K562 (cell line): ENCODE measurements around the gene TTC38. TPM values are rescaled to one million over a fixed set of nuclear protein-coding genes. Genes with fewer than 3 reads are reported as not detected.

Source experiments
- CREB1 ChIP-seq, 2 experiments: sonication (generic) in 1 of 2; formaldehyde crosslinking in 1 of 2; IDR thresholded peaks; 2 replicates each; pipeline versions ENCODE4 v1.6.1 to v1.8.0; 2012 to 2022; ENCODE audit warnings: inconsistent platforms in 1 of 2, mild to moderate bottlenecking in 1 of 2, missing genetic modification reagents in 1 of 2, moderate library complexity in 1 of 2
- FOXA1 ChIP-seq: fragments of 450-650 bp; IDR thresholded peaks from 2 replicates; pipeline ENCODE4 v1.6.1; 2016; ENCODE audit warnings: mild to moderate bottlenecking, borderline replicate concordance
- FOXM1 ChIP-seq, 2 experiments: fragments of 450-650 bp in 1 of 2; sonication (generic) in 1 of 2; formaldehyde crosslinking in 1 of 2; IDR thresholded peaks; 2 replicates each; pipeline versions ENCODE4 v1.6.1 to v1.9.0; 2017 to 2022; ENCODE audit warnings: low read depth in 2 of 2, mild to moderate bottlenecking in 2 of 2, missing genetic modification reagents in 1 of 2, moderate library complexity in 1 of 2
- GTF2F1 ChIP-seq: IDR thresholded peaks from 2 replicates; pipeline ENCODE4 v1.6.1; 2011; ENCODE audit warnings: low read depth, low read length, improper control_type of control experiment
- KAT7 ChIP-seq: sonication (generic); formaldehyde crosslinking; IDR thresholded peaks from 2 replicates; pipeline ENCODE4 v1.8.0; 2022; ENCODE audit warnings: missing genetic modification reagents, mild to moderate bottlenecking, borderline replicate concordance
- KDM5B ChIP-seq: fragments of 200-600 bp; sonication (generic); IDR thresholded peaks from 2 replicates; pipeline ENCODE4 v1.6.1; 2012; ENCODE audit warnings: low read depth, mild to moderate bottlenecking, moderate library complexity, low read length, control low read depth, inconsistent platforms; ENCODE audit not compliant: insufficient replicate concordance
- L3MBTL2 ChIP-seq: fragments of 450-650 bp; IDR thresholded peaks from 2 replicates; pipeline ENCODE4 v1.6.1; 2016; ENCODE audit warnings: mild to moderate bottlenecking, moderate library complexity
- NFRKB ChIP-seq: fragments of 450-650 bp; IDR thresholded peaks from 2 replicates; pipeline ENCODE4 v1.6.1; 2016; ENCODE audit warnings: low read depth
- NONO ChIP-seq, 2 experiments: fragments of 200-400 bp in 1 of 2; fragments of 450-650 bp in 1 of 2; formaldehyde crosslinking in 1 of 2; IDR thresholded peaks; 2 replicates each; pipeline ENCODE4 v1.6.1; 2017; ENCODE audit warnings: low read depth in 2 of 2, mild to moderate bottlenecking in 2 of 2, moderate library complexity in 2 of 2, low read length in 1 of 2
- POLR2A ChIP-seq: fragments of 450-650 bp; conservative IDR thresholded peaks from 2 replicates; pipeline ENCODE4 v1.6.1; 2016
- SUPT5H ChIP-seq: fragments of 450-650 bp; IDR thresholded peaks from 2 replicates; pipeline ENCODE4 v1.6.1; 2016
- TAF1 ChIP-seq: IDR thresholded peaks from 2 replicates; pipeline ENCODE4 v1.6.1; 2011; ENCODE audit warnings: mild to moderate bottlenecking, low read length, moderate library complexity; ENCODE audit not compliant: insufficient read depth, control insufficient read depth, severe bottlenecking; ENCODE audit errors: extremely low read depth
- ZNF253 ChIP-seq: fragments of 250-450 bp; sonication (Bioruptor Pico); conservative IDR thresholded peaks from 2 replicates; pipeline ENCODE4 v1.6.1; 2021; ENCODE audit warnings: mild to moderate bottlenecking
- polyA plus RNA-seq, 8 experiments: library from polyadenylated mRNA; depleted of rRNA in 4 of 8; stranded (reverse) in 5 of 8; unstranded in 3 of 8; fragments of >200 nt; fragmentation: Nextera tagmentation in 2 of 8; fragmentation: Illumina TruSeq in 1 of 8; extraction: Ambion mirVana in 2 of 8; extraction: Trizol in 1 of 8; gene quantifications; 2 replicates each; pipeline versions ENCODE4 v1.2.1 to v1.2.3, GENCODE V29; 2011 to 2014; ENCODE audit warnings: inconsistent platforms in 1 of 8, missing spikeins in 1 of 8
- total RNA-seq, 7 experiments: library from RNA; depleted of rRNA in 6 of 7; stranded (reverse); fragments of >200 nt in 6 of 7; fragmentation: Illumina TruSeq in 2 of 7; extraction: Trizol in 2 of 7; gene quantifications; 2 replicates each; pipeline versions ENCODE4 v1.2.1 to v1.2.3, GENCODE V29; 2011 to 2021; ENCODE audit warnings: low replicate concordance in 1 of 7
- TF ChIP-seq, protein P1 (sequence below): fragments of 250-450 bp; sonication (Bioruptor Pico); IDR thresholded peaks from 2 replicates; pipeline ENCODE4 v1.4.0; 2020; ENCODE audit warnings: mild to moderate bottlenecking
- TF ChIP-seq, protein P2 (sequence below): sonication (generic); formaldehyde crosslinking; IDR thresholded peaks from 2 replicates; pipeline ENCODE4 v1.8.0; 2022; ENCODE audit warnings: mild to moderate bottlenecking, missing genetic modification reagents, borderline replicate concordance
- TF ChIP-seq, protein P3 (sequence below): sonication (generic); formaldehyde crosslinking; IDR thresholded peaks from 2 replicates; pipeline ENCODE4 v1.9.0; 2022; ENCODE audit warnings: mild to moderate bottlenecking, missing genetic modification reagents
- TF ChIP-seq, protein P4 (sequence below): fragments of 450-650 bp; formaldehyde crosslinking; IDR thresholded peaks from 2 replicates; pipeline ENCODE4 v1.4.0; 2020; ENCODE audit warnings: mild to moderate bottlenecking, moderate library complexity
- TF ChIP-seq, protein P5 (sequence below), 2 experiments: IDR thresholded peaks; 2 replicates each; pipeline ENCODE4 v1.6.1; 2011; ENCODE audit warnings: borderline replicate concordance in 1 of 2, control low read depth in 1 of 2, low read depth in 1 of 2, low read length in 1 of 2, mild to moderate bottlenecking in 1 of 2, mixed read lengths in 1 of 2, moderate library complexity in 1 of 2; ENCODE audit not compliant: insufficient read depth in 1 of 2, insufficient read length in 1 of 2, poor library complexity in 1 of 2, severe bottlenecking in 1 of 2; ENCODE audit errors: extremely low read depth in 1 of 2

Gene TTC38
- total and polyA plus RNA-seq, 9 of the 15 experiments (the other 6 are each of a cell fraction or from before 2014, with no cell fraction given) = 0.84 to 28.4 (median 18.1) TPM

DNA sequence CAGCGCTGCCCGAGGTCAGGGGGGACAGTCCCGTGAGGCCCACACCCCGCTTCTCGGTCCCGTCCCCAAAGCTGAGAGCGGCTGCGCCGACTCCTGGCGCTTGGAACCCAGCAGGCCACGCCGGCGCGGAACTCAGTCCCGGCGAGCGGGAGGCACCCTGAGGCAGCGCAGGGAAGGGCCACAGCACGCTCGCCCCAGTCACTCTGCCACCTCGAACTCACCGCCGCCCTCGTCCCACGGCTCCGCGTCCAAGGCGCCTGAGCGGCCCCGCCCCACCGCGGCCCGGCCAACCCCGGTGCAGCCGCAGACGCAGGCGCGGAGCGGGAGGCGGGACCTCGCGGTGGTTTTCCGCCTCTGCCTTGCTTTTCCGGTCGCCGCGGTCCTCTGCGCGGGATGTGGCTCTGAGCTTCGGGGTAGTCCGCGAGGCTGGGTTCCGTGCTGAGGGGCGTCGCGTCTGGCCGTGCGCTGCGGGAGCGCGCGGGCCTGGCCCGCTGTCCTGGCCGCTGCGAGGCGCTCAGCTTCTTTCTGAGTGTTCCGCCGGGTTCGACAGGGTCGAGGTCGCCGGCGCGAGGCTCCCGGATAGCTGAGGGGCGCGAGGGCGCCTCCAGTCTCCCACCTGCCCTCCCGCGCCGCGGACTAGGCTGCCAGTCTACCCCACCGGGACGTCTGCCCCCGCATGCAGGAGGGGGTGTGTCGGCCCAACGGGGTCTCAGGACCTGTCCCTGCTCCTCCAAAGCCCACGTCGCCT lies 17.6 kb upstream of the TTC38 start, which contains the start of gene CDPF1 (continued):
- TF ChIP-seq, protein P1, sequence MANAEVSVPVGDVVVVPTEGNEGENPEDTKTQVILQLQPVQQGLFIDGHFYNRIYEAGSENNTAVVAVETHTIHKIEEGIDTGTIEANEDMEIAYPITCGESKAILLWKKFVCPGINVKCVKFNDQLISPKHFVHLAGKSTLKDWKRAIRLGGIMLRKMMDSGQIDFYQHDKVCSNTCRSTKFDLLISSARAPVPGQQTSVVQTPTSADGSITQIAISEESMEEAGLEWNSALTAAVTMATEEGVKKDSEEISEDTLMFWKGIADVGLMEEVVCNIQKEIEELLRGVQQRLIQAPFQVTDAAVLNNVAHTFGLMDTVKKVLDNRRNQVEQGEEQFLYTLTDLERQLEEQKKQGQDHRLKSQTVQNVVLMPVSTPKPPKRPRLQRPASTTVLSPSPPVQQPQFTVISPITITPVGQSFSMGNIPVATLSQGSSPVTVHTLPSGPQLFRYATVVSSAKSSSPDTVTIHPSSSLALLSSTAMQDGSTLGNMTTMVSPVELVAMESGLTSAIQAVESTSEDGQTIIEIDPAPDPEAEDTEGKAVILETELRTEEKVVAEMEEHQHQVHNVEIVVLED (CRISPR knock-in tag) = peak; percentile 32; the same call in 1 of the 2 replicates
- TF ChIP-seq FOXA1 (no peak), NFRKB (no peak), KDM5B (peak; percentile 64), POLR2A (peak; percentile 82), TAF1 (peak; percentile 71), SUPT5H (peak; percentile 81), L3MBTL2 (peak; percentile 96), NONO (IDR thresholded peaks at IDR 0.05; ENCODE audit: low read depth in 2 of 2, low read length in 1 of 2) (peak in 1 of 2 experiments; percentile 47; a peak in 1 of 4 replicates), ZNF253 (CRISPR knock-in tag) (no peak), CREB1 (IDR thresholded peaks at IDR 0.05) (no peak), CREB1 (CRISPR knock-in tag; IDR thresholded peaks at IDR 0.05) (peak; percentile 19; the same call in 1 of the 2 replicates), KAT7 (CRISPR knock-in tag) (0 out of 2 replicates have a peak, but pooled peaks have one; percentile 22), FOXM1 (IDR thresholded peaks at IDR 0.05; ENCODE audit: low read depth) (no peak), FOXM1 (CRISPR knock-in tag; IDR thresholded peaks at IDR 0.05; ENCODE audit: low read depth) (peak; percentile 75), GTF2F1 (0 out of 2 replicates have a peak, but pooled peaks have one; percentile 46)
- TF ChIP-seq, protein P2, sequence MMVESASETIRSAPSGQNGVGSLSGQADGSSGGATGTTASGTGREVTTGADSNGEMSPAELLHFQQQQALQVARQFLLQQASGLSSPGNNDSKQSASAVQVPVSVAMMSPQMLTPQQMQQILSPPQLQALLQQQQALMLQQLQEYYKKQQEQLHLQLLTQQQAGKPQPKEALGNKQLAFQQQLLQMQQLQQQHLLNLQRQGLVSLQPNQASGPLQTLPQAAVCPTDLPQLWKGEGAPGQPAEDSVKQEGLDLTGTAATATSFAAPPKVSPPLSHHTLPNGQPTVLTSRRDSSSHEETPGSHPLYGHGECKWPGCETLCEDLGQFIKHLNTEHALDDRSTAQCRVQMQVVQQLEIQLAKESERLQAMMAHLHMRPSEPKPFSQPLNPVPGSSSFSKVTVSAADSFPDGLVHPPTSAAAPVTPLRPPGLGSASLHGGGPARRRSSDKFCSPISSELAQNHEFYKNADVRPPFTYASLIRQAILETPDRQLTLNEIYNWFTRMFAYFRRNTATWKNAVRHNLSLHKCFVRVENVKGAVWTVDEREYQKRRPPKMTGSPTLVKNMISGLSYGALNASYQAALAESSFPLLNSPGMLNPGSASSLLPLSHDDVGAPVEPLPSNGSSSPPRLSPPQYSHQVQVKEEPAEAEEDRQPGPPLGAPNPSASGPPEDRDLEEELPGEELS (CRISPR knock-in tag) = 0 out of 2 replicates have a peak, but pooled peaks have one; percentile 28
- TF ChIP-seq, protein P3, sequence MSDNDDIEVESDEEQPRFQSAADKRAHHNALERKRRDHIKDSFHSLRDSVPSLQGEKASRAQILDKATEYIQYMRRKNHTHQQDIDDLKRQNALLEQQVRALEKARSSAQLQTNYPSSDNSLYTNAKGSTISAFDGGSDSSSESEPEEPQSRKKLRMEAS (CRISPR knock-in tag) = 0 out of 2 replicates have a peak, but pooled peaks have one; percentile 35
- TF ChIP-seq, protein P4, sequence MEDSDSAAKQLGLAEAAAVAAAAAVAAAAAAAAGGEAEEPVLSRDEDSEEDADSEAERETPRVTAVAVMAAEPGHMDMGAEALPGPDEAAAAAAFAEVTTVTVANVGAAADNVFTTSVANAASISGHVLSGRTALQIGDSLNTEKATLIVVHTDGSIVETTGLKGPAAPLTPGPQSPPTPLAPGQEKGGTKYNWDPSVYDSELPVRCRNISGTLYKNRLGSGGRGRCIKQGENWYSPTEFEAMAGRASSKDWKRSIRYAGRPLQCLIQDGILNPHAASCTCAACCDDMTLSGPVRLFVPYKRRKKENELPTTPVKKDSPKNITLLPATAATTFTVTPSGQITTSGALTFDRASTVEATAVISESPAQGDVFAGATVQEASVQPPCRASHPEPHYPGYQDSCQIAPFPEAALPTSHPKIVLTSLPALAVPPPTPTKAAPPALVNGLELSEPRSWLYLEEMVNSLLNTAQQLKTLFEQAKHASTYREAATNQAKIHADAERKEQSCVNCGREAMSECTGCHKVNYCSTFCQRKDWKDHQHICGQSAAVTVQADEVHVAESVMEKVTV (CRISPR knock-in tag) = no peak
- TF ChIP-seq, protein P5, sequence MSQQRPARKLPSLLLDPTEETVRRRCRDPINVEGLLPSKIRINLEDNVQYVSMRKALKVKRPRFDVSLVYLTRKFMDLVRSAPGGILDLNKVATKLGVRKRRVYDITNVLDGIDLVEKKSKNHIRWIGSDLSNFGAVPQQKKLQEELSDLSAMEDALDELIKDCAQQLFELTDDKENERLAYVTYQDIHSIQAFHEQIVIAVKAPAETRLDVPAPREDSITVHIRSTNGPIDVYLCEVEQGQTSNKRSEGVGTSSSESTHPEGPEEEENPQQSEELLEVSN (IDR thresholded peaks at IDR 0.05; ENCODE audit: borderline replicate concordance in 1 of 2, extremely low read depth in 1 of 2, insufficient read depth in 1 of 2, insufficient read length in 1 of 2, low read depth in 1 of 2, low read length in 1 of 2, poor library complexity in 1 of 2, severe bottlenecking in 1 of 2) = peak; percentile 88 to 92
